SU-DHL-6 (cell line): ENCODE data around the gene RYR2.

Source experiments
- EZH2phosphoT487 ChIP-seq: fragments of 200-600 bp; sonication (generic), shearing (Covaris generic); conservative IDR thresholded peaks from 2 replicates; pipeline ENCODE4 v1.6.1; 2018; ENCODE audit warnings: mild to moderate bottlenecking, antibody characterized with exemption, low read length, moderate library complexity, mixed read lengths
- TF ChIP-seq, protein P1 (sequence below): fragments of 200-600 bp; sonication (generic); IDR thresholded peaks from one replicate; pipeline ENCODE4 v1.5.1; 2017; ENCODE audit warnings: antibody characterized with exemption, mild to moderate bottlenecking, low read length, moderate library complexity; ENCODE audit not compliant: insufficient read depth, poor library complexity, severe bottlenecking

DNA sequence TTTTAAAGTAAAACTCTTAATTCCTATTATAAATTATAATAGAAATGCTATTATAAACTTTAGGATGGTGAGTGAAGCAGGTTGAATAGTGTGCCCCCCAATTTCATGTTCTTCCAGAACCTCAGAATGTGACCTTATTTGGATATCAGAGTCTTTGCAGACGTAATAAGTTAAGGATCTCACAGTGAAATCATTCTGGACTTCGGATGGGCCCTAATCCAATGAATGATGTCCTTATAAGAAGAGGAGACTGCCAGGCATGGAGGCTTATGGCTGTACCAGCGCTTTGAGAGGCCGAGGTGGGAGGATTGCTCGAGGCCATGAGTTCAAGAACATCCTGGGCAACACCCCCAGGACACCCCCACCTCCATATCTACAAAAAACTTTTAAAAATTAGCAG lies 28.4 kb upstream of the RYR2 start:
- TF ChIP-seq, protein P1, sequence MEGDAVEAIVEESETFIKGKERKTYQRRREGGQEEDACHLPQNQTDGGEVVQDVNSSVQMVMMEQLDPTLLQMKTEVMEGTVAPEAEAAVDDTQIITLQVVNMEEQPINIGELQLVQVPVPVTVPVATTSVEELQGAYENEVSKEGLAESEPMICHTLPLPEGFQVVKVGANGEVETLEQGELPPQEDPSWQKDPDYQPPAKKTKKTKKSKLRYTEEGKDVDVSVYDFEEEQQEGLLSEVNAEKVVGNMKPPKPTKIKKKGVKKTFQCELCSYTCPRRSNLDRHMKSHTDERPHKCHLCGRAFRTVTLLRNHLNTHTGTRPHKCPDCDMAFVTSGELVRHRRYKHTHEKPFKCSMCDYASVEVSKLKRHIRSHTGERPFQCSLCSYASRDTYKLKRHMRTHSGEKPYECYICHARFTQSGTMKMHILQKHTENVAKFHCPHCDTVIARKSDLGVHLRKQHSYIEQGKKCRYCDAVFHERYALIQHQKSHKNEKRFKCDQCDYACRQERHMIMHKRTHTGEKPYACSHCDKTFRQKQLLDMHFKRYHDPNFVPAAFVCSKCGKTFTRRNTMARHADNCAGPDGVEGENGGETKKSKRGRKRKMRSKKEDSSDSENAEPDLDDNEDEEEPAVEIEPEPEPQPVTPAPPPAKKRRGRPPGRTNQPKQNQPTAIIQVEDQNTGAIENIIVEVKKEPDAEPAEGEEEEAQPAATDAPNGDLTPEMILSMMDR = no peak
- no peak for TF ChIP-seq EZH2phosphoT487
